GM19452 (cell line): ENCODE measurements around the gene ZACN.

Experiments
- ATAC-seq: cut with Tn5 transposase; IDR thresholded peaks from one replicate; pipeline ENCODE4 v1.9.1; 2021; ENCODE audit not compliant: unreplicated experiment

ZACN gene

GRCh38 chr17:76130473-76130872, 51.5 kb downstream of the ZACN start:
- no peak for ATAC-seq

- no peak for ATAC-seq
Measured at GRCh38 chr17:76131051-76131691, 52.2 kb downstream of the ZACN start.

DNA sequence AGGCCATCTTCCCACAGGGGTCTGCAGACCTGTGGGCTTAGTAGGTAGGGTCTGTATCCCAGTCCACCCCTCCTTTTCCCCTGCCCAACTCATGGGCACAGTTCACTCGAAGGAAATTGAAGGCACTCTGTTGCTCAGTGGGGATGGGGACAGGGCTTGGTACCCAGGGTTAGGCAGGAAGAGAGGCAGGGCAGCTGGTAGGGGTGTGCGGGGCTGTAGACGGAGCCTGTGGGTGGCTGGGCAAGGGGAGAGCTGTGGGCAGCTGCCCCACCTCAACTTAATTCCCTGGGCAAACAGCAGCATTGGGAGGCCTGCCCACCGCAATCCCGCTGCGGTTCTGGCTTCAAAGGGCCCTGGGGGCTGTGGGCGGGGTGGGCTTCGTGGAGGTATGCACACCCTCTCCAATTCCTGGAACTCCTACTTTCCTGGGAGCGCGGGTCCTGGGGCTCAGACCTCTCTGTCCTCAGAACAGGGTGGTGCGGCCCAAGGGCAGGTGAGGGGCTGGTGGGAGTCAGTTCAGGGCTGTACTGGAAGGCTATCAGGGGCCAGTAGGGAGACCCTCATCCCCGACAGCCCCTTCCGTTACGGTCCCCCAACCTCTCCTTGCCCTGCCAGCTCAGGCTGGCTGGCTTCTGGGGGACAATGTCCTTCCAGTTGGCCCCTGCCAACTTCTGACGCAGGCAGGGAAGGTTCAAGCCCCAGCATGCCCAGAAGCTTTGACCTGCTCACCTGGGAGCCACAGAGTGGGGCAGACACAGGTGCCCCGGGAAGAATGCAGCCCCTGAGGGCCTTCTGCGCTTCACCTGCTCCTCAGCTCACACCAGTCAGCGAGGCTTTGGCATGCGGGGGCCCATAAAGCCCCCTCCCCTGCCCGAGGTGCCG, 53.0 kb downstream of the ZACN start:
- no peak for ATAC-seq
